Activated effector memory CD4-positive, alpha-beta T cell treated with Interleukin-2 at 50 U/mL for 16 hours (primary cell): ENCODE results near the gene POLR1G.
A peak's percentile ranks its signal among the peaks of the same experiment; 100 is the strongest.
"Not testable (repeated sequence)": the region's sequence is repeated elsewhere in the genome, so short reads cannot be mapped to it uniquely, and the experiment has no call there.

Experiments used
- DNase-seq: peaks from one replicate; pipeline ENCODE4 v3.0.0-alpha.2; 2020

Gene POLR1G

GRCh38 chr19:45423033-45423588 lies 16.7 kb downstream of the POLR1G start:
- DNase-seq: no peak

DNA sequence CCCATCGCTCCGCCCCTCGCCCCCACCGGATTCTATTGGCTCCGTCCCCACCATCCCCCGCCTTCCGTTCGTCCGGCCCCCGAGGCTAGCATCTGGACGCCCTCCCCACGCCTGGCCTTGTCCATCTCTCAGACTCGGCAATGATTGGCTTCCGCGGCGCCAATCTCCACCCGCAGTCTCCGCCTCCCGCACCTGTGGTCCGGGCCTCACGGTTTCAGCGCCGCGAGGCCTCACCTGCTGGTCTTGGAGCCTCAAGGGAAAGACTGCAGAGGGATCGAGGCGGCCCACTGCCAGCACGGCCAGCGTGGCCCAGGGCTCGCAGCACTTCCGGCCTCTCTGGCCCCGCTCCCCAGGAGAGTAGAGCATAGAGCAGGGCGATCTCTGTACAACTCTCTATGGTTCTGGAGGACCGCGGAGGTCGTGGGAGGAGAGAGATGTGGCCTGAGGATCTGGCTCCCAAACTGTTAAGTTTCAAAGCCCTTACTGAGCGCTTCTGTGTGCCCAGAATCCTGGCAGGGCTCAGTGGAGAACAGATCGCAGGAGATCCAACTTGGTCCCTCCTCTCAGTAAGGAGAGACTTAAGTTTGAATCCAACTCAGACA lies 17.2 kb downstream of the POLR1G start, which contains the start of gene ERCC1:
Gene ERCC1 (minus strand): TSS at position 329 of the 602 bp plus-strand sequence. CDS start 543 bp downstream, outside the sequence.
- peak; percentile 70 for DNase-seq

- DNase-seq: no peak
Observed at GRCh38 chr19:45424191-45425058, 18.0 kb downstream of the POLR1G start.

DNA sequence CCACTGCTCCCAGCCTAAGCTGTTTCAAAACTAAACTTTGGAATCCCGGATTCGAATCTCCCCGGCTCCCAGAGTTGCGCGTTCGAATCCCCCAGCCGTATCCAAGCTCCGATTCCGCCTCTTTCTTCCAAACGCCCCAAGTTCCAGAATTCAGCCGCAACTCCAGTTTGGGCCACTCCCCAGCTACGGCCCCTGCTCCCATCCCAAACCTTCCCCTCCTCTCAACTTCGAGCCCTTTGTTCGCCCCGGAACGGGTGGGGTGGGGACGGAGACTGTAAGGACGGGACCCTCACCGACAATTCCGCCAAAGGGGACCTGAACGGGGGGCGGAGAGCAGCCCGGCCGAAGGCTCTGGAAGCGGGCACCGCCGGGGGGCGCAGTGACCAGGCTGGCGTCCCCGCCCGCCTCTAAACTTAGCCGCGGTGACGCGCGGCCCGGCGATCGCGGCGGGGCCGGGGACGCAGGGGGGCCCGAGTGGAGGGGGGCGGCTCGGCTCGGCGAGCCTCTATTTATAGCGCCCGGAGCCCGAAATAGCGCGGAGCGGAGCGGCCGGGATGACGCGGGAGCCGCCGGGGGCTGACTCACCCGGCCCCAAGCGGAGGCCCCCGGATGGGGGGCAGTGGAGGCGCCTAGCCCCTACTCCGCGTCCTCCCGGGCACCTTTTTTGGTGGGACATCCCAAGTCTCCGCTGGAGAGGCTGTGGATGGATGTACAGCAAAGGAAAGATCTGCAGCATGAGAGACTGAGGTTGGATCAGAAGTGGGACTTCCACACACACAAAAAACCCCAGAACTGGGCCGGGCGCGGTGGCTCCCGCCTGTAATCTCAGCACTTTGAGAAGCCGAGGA lies 22.2 kb downstream of the POLR1G start:
- no peak for DNase-seq

DNA sequence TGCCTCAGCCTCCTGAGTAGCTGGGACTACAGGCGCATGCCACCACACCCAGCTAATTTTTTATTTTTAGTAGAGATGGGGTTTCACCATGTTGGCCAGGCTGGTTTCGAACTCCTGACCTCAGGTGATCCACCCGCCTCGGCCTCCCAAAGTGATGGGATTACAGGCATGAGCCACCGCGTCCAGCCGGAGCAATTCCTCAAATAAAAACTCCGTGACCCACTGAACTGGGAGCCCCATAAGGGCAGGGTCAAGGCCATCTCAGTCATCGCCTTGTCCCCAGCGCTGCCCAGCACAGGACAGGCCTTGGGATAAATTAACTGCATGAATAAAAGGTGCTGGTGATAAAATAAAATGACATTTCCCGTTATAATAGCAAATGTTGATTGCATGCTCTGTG lies 23.5 kb downstream of the POLR1G start:
- DNase-seq: not testable (repeated sequence)

DNA sequence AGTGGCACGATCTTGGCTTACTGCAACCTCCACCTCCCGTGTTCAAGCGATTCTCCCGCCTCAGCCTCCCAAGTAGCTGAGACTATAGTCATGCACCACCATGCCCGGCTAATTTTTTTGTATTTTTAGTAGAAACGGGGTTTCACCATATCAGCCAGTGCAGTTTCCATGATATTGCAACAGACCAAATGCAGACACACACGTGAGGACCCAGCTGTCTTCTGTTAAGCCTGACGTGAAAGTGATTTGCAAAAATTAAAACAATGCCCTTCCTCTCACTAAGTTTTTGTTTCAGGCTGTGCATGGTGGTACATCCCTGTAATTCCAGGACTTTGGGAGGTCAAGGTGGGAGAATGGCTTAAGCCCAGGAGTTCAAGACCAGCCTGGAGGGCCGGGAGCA lies 24.6 kb downstream of the POLR1G start:
- DNase-seq: not testable (repeated sequence)

GRCh38 chr19:45432543-45432942 lies 26.1 kb downstream of the POLR1G start:
- DNase-seq: not testable (repeated sequence)

GRCh38 chr19:45437328-45437727 lies 30.9 kb downstream of the POLR1G start:
- no peak for DNase-seq

GRCh38 chr19:45439190-45439568 lies 32.7 kb downstream of the POLR1G start:
- DNase-seq: no peak

GRCh38 chr19:45439569-45440258 lies 33.3 kb downstream of the POLR1G start:
- DNase-seq: peak; percentile 77

DNA sequence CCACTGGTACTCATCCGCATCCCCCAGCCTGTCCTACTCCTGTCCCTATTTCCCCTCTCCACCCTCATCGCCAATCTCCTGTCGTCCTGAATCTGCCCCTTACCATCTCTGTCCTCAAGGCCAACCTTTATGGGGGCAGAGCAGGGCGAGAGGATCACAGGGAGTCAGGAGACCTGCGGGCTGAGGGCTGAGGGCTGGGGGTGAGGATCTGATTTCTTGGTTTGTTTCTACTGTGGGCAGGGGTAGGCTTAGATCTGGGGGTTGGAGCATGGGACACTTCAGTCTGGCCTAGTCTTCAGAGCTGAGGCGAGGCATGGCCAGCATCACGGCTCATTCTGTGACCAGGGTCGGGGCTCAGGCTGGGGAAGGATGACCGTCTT lies 33.8 kb downstream of the POLR1G start:
- no peak for DNase-seq

GRCh38 chr19:45440873-45441654 lies 34.6 kb downstream of the POLR1G start:
- DNase-seq: no peak

DNA sequence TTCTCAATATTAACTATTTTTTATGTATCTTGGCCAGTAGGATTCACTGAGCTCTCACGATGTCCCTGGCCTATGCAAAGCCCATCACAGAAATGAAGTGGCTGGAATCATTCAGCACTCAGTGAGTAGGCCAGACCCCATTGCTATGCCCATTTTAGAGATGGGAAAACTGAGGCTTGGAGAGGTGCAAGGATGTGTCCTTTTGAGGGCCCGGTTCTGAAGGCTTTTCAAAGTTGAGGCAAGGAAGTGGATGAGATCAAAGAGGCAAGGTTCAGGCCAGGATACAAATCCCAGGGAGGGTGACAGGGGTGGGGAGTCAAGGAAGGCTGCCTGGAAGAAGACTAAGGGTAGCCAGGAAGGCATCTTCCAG lies 35.9 kb downstream of the POLR1G start:
- DNase-seq: no peak

DNA sequence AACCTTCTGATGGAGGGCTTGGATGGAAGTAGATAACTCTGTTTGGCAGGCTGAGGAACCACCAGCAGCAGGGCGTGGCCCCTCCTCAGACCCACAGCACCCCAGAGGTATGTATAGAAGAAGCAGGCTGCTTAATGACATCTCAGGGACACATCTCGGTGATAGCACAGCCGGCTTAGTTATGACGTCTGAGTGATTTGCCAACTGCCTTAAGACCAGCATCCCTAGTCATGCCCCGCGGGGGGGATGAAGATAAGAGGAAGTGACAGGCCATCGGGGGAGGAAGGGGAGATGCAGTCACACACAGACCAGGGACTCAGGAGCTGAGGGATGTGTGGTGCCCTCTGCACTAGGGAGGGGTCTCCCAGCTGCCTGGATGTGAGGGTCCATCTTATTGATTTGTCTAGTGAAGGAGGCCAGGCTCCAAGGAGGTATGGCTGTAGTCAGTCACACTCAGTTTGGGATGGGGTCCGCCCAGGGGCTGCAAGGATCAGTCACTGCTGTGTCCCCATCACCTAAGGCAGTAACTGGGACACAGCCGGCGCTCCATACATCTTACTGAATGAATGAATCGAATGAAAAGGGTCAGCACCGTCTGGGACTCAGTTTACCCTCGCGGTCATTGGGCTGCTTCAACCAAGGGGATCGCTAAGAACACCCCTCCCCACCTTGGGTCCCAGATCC lies 36.5 kb downstream of the POLR1G start:
- no peak for DNase-seq

DNA sequence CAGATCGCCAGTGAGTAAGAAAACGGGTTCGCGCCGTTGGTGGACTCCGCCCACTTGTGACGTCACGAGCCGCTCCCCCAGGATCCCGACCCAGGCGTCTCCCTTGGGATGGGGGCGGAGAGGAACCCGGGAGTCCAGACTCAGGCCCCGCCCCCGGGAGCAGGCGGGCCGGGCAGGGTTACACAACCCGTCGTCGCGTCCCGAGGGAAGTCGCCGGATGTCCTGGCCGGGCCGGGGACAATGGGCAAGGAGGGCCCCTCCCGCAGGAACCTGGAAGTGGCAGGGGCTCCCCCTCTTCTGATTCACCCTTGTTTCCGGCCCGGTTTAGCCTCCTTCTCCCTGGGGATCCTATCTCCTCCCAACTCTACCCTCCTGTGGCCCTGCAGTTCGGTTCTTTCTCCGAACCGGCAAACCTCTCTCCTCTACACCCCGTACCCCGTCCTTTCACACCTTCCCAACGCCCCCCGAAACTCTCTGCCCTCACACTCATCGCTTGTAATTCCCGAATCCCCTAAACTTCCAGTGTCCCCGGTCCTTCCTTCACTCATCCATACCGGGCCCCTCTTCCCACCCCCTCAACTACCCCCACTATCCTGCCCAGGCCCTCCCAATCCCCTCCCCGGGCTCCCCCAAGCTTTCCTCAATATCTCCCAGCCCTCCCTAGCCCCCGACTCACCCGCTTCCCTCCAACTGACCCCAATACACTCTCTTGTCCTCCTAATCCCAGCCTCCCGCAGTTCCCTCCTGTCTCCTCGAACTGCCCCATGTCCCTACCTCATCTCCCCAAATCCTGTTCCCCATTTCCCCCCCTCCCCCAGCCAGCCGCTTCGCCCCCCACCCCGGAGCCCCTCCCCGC lies 37.2 kb downstream of the POLR1G start:
- peak; percentile 30 for DNase-seq

DNA sequence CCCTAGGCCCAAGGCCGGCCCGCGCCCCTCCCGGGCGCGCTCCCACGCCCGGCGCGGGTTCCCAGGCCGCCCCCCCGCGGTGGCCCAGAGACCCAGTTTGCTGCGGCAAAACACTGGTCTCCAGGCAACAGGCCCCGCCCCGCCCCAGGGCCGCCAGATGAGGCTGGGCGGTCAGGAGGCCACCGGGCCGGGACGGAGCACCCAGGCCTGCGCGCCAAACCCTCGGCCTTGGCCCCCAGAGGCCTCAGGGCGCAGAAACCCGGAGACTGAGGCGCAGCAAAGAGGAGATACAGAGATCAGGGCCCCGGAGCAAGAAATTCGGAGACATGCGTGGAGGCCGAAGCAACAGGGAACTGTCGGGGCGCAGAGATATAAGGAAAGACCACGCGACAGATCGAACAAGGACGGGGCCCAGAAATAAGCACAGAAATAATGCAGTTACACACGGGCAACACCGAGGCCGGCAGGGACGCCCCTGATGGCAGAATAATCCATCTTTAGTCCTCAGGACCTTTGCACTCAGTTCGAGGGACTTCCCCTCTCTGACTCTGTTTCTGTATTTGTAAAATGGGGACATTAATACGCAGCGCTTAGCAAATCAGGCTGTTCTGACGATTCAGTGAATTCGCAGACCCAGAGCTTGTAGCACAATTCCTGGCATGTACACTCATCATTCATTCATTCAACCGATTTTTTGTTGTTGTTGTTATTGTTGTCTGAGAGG lies 38.0 kb downstream of the POLR1G start:
- peak; percentile 64 for DNase-seq

DNA sequence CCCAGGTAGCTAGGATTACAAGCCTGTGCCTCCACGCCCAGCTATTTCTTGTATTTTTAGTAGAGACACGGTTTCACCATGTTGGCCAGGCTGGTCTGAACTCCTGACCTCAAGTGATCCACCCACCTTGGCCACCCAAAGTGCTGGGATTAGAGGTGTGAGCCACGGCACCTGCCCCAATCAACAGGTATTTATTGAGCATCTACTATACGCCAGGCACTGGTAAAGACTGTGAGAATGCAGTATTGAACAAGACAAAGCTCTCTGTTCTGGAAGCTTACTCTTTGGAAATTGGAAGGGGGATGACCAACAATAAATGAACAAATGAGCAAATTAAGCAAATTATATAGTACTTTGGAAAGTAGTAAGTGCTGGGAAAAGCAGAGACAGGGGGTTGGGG lies 38.7 kb downstream of the POLR1G start:
- no peak for DNase-seq

DNA sequence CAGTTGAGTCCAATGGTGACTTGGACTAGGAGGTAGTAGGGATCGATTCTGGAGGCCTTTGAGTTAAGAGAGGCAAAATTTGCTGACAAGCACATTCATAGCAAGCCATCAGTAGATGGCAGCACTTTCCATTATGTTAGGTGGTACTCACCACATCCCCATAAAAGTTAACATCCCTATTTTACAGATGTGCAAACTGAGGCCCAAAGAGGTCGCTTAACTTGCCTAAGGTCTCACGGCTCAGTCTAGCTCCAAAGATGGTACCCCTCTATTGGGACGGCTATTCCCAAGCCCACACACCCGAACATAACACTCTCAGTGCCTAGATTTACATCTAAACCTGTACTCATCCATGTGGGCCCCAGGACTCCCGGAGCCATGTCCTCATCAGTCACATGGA lies 39.9 kb downstream of the POLR1G start:
- DNase-seq: no peak

GRCh38 chr19:45446944-45447343 lies 40.5 kb downstream of the POLR1G start:
- DNase-seq: no peak

- no peak for DNase-seq
Observed at GRCh38 chr19:45448425-45448756, 41.9 kb downstream of the POLR1G start.
